Activated naive CD8-positive, alpha-beta T cell treated with anti-CD3 and anti-CD28 coated beads for 36 hours (primary cell): ENCODE results near the gene THSD4. TPM values are rescaled to one million over a fixed set of nuclear protein-coding genes. Genes with fewer than 3 reads are reported as not detected.
"Not testable (repeated sequence)": the region's sequence is repeated elsewhere in the genome, so short reads cannot be mapped to it uniquely, and the experiment has no call there.

Experiments
- DNase-seq: peaks from one replicate; pipeline ENCODE4 v3.0.0; 2021
- H3K27ac Mint-ChIP-seq: one replicate; pipeline ENCODE4 v1.8.0; 2022; ENCODE audit warnings: mild to moderate bottlenecking, moderate library complexity, mixed read lengths
- H3K27me3 Mint-ChIP-seq: one replicate; pipeline ENCODE4 v1.8.0; 2022; ENCODE audit warnings: mild to moderate bottlenecking, mixed read lengths
- H3K36me3 Mint-ChIP-seq: one replicate; pipeline ENCODE4 v1.8.0; 2021; ENCODE audit warnings: mild to moderate bottlenecking, mixed read lengths
- H3K4me1 Mint-ChIP-seq: one replicate; pipeline ENCODE4 v1.8.0; 2021; ENCODE audit warnings: mixed read lengths
- H3K4me3 Mint-ChIP-seq: one replicate; pipeline ENCODE4 v1.8.0; 2022; ENCODE audit warnings: mild to moderate bottlenecking, moderate library complexity, mixed read lengths
- H3K9me3 Mint-ChIP-seq: one replicate; pipeline ENCODE4 v1.8.0; 2022; ENCODE audit warnings: mixed read lengths
- total RNA-seq, 2 experiments: library from RNA; stranded (reverse); gene quantifications; one replicate each; pipeline ENCODE4 v1.2.3, GENCODE V29; 2021

The THSD4 gene
- total RNA-seq, 2 experiments from 2014 or later: not detected

GRCh38 chr15:71168166-71168834 is 53.0 kb downstream of the THSD4 start:
- Mint-ChIP-seq H3K4me1 (no peaks in the 10 kb centered on the region), H3K27ac (no peak overlapping the region), H3K27me3 (peaks cover 42% of the 10 kb centered on the region), H3K4me3 (no peak overlapping the region), H3K36me3 (no peaks in the 10 kb centered on the region), H3K9me3 (peaks cover 15% of the 10 kb centered on the region)
- DNase-seq: no peak

DNA sequence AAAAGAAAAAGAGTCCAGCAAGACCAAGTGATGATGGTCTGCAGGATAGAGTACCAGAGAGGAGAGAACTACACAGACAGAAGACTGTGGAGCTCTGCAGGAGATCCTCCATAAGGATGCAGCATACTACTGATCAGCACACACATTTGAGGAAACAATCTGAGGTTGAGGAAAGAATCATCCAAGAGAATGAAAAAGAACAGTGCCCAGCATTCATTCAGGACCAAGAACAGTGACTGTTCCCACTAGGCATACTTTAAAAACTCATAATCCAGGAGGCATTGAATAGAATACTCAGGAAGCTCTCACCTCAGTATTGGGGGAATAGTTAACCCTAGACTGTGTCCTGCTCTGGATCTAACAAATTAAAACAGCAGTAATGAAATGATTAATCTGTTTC is 54.9 kb downstream of the THSD4 start:
- no peak for DNase-seq

GRCh38 chr15:71171195-71171594 is 55.9 kb downstream of the THSD4 start:
- Mint-ChIP-seq H3K9me3 (peaks cover 19% of the 10 kb centered on the region), H3K36me3 (no peaks in the 10 kb centered on the region), H3K4me3 (no peak overlapping the region), H3K4me1 (no peaks in the 10 kb centered on the region), H3K27me3 (peaks cover 37% of the 10 kb centered on the region), H3K27ac (no peak overlapping the region)
- DNase-seq: no peak

More for the DNA sequence above, 54.9 kb downstream of the THSD4 start:
- Mint-ChIP-seq H3K9me3 (peaks cover 19% of the 10 kb centered on the region), H3K4me3 (no peak overlapping the region), H3K27ac (no peak overlapping the region), H3K36me3 (no peaks in the 10 kb centered on the region), H3K4me1 (no peaks in the 10 kb centered on the region), H3K27me3 (peaks cover 44% of the 10 kb centered on the region)

- H3K36me3 Mint-ChIP-seq, H3K4me3 Mint-ChIP-seq, H3K27ac Mint-ChIP-seq, H3K4me1 Mint-ChIP-seq, DNase-seq: not testable (repeated sequence)
- H3K9me3 Mint-ChIP-seq: peaks cover 19% of the 10 kb centered on the region
- H3K27me3 Mint-ChIP-seq: peaks cover 14% of the 10 kb centered on the region
Observed at GRCh38 chr15:71174360-71174759, 59.1 kb downstream of the THSD4 start.

DNA sequence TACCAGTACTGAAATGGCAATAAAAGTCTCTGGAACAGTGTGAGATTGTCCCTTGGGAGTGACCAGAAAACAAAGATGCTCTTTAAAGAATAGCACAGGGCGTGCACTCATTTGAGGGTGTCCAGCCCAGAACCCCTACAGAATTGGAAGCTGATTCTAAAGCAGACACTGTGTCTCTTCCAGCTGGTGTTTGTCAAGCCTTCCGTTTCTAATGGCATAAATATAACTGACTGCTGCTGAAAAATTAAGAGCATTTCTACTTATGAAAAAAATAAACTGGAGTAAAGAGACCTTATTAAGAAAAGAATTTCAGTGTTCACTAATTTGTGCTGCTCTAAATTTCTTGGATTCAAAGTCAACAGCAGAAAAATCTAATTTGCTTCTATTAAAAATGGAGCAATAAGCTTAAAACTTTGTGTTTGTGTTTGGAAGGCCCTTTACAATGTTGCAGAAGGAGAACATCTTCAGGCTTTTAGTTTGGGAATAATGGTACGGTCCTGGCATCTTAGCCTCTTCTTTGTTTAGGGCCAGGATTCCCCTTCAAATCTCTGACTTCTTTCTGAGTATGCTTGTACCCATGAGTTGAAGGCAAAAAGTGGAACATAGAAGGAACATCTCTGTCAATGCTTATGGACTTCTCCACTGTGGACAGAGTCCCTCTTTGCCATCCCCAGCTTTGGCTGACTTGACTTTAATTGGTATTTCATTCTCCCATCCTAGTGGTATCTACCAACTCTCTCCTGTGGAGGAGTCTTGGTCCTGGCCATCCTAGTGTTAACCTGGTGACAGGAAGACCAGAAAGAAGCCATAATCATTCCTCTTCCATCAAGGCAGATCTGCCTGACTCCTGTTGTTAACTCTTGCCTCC is 65.9 kb downstream of the THSD4 start:
- Mint-ChIP-seq H3K36me3 (no peaks in the 10 kb centered on the region), H3K4me3 (no peak overlapping the region), H3K27me3 (no peaks in the 10 kb centered on the region), H3K4me1 (no peaks in the 10 kb centered on the region), H3K9me3 (peaks cover 1% of the 10 kb centered on the region), H3K27ac (no peak overlapping the region)
- no peak for DNase-seq

GRCh38 chr15:71182522-71182921 is 67.3 kb downstream of the THSD4 start:
- Mint-ChIP-seq H3K9me3 (peaks cover 1% of the 10 kb centered on the region), H3K36me3 (no peaks in the 10 kb centered on the region), H3K27me3 (no peaks in the 10 kb centered on the region), H3K27ac (no peak overlapping the region), H3K4me3 (no peak overlapping the region), H3K4me1 (no peaks in the 10 kb centered on the region)
- DNase-seq: no peak

- no peaks in the 10 kb centered on the region for H3K4me1 Mint-ChIP-seq
- peaks cover 1% of the 10 kb centered on the region for H3K9me3 Mint-ChIP-seq
- no peaks in the 10 kb centered on the region for H3K36me3 Mint-ChIP-seq
- no peak overlapping the region for H3K4me3 Mint-ChIP-seq
- DNase-seq: no peak
- H3K27me3 Mint-ChIP-seq: no peaks in the 10 kb centered on the region
- no peak overlapping the region for H3K27ac Mint-ChIP-seq
Observed at GRCh38 chr15:71183063-71183462, 67.8 kb downstream of the THSD4 start.

DNA sequence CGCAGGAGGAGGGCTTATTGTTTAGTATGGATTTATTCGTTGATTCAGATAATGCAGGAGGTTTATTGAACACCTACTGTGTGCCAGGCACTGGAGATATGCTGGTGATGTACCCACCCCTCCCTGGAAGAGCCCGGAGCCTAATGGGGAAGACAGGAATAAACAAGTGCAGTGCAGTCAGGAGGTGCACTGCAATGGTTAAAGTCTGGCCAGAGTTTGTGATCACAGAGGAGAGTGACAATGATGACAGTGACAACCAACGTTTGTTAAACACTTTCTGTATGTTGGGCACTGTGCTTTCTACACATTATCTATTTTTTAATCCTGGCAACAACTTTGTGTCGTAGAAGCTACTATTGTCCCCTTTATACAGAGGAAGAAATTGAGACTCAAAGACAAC is 70.4 kb downstream of the THSD4 start:
- H3K36me3 Mint-ChIP-seq: no peaks in the 10 kb centered on the region
- peaks cover under 1% of the 10 kb centered on the region for H3K27me3 Mint-ChIP-seq
- no peaks in the 10 kb centered on the region for H3K4me1 Mint-ChIP-seq
- no peak overlapping the region for H3K27ac Mint-ChIP-seq
- H3K4me3 Mint-ChIP-seq: no peak overlapping the region
- peaks cover 1% of the 10 kb centered on the region for H3K9me3 Mint-ChIP-seq
- no peak for DNase-seq

DNA sequence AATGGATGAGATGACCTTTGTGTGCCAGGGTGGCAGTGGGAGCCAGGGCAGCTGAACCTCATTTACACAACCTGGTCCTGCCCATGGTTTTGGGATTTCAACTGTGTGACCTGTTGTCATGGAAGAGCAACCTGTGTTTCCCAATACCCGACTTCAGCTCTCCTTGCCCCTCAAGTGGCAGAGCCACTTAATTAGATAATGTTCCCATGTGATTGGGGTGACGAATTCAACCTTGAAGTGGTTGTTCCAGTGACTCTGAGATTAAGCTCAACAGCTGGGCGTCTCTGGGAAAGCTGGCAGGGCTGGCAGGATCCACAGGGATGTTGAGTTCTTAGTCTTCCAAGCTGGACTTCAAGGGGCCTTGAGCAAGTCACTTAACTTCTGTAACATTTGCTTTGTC is 71.0 kb downstream of the THSD4 start:
- peaks cover 1% of the 10 kb centered on the region for H3K9me3 Mint-ChIP-seq
- no peaks in the 10 kb centered on the region for H3K36me3 Mint-ChIP-seq
- H3K4me3 Mint-ChIP-seq: no peak overlapping the region
- H3K4me1 Mint-ChIP-seq: no peaks in the 10 kb centered on the region
- DNase-seq: no peak
- H3K27me3 Mint-ChIP-seq: peaks cover 5% of the 10 kb centered on the region
- H3K27ac Mint-ChIP-seq: no peak overlapping the region

- no peak for DNase-seq
- H3K4me1 Mint-ChIP-seq: no peaks in the 10 kb centered on the region
- no peak overlapping the region for H3K4me3 Mint-ChIP-seq
- H3K27ac Mint-ChIP-seq: no peak overlapping the region
- peaks cover 1% of the 10 kb centered on the region for H3K9me3 Mint-ChIP-seq
- H3K27me3 Mint-ChIP-seq: peaks cover 5% of the 10 kb centered on the region
- H3K36me3 Mint-ChIP-seq: no peaks in the 10 kb centered on the region
Observed at GRCh38 chr15:71187078-71187477, 71.8 kb downstream of the THSD4 start.

- no peak overlapping the region for H3K27ac Mint-ChIP-seq
- no peaks in the 10 kb centered on the region for H3K36me3 Mint-ChIP-seq
- H3K4me3 Mint-ChIP-seq: no peak overlapping the region
- no peaks in the 10 kb centered on the region for H3K4me1 Mint-ChIP-seq
- no peak for DNase-seq
- H3K27me3 Mint-ChIP-seq: peaks cover 5% of the 10 kb centered on the region
- no peaks in the 10 kb centered on the region for H3K9me3 Mint-ChIP-seq
Observed at GRCh38 chr15:71187526-71187925, 72.3 kb downstream of the THSD4 start.

DNA sequence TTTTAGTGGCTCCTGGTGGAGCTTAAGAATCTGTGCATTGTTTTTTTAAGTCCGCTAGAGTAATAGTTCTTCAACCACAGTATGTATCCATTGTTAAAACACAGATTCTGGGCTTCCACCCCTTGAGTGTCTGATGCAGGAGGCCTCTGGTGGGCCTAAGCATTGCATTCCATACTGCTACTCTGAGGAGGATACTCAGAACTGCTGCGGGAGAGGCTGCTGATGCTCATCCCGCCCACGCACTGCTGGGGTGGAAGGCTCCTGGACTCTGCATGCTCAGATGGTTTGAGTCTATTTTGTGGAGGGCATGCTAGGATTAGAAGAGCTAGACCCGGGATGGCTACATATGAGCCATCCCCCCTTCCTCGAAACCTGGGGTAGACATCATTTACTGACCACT is 74.4 kb downstream of the THSD4 start:
- no peak overlapping the region for H3K27ac Mint-ChIP-seq
- DNase-seq: no peak
- peaks cover 5% of the 10 kb centered on the region for H3K27me3 Mint-ChIP-seq
- no peak overlapping the region for H3K4me3 Mint-ChIP-seq
- no peaks in the 10 kb centered on the region for H3K4me1 Mint-ChIP-seq
- H3K36me3 Mint-ChIP-seq: no peaks in the 10 kb centered on the region
- H3K9me3 Mint-ChIP-seq: no peaks in the 10 kb centered on the region

- peaks cover 5% of the 10 kb centered on the region for H3K27me3 Mint-ChIP-seq
- no peak overlapping the region for H3K27ac Mint-ChIP-seq
- no peaks in the 10 kb centered on the region for H3K9me3 Mint-ChIP-seq
- no peak for DNase-seq
- H3K4me3 Mint-ChIP-seq: no peak overlapping the region
- H3K36me3 Mint-ChIP-seq: no peaks in the 10 kb centered on the region
- no peaks in the 10 kb centered on the region for H3K4me1 Mint-ChIP-seq
Observed at GRCh38 chr15:71191296-71191695, 76.0 kb downstream of the THSD4 start.

GRCh38 chr15:71192816-71193215 is 77.5 kb downstream of the THSD4 start:
- Mint-ChIP-seq H3K27ac (no peak overlapping the region), H3K36me3 (no peaks in the 10 kb centered on the region), H3K4me3 (no peak overlapping the region), H3K9me3 (no peaks in the 10 kb centered on the region), H3K27me3 (peaks cover 5% of the 10 kb centered on the region), H3K4me1 (no peaks in the 10 kb centered on the region)
- DNase-seq: no peak

- no peak overlapping the region for H3K27ac Mint-ChIP-seq
- no peaks in the 10 kb centered on the region for H3K9me3 Mint-ChIP-seq
- no peaks in the 10 kb centered on the region for H3K36me3 Mint-ChIP-seq
- no peak for DNase-seq
- no peak overlapping the region for H3K4me3 Mint-ChIP-seq
- H3K27me3 Mint-ChIP-seq: peaks cover 5% of the 10 kb centered on the region
- no peaks in the 10 kb centered on the region for H3K4me1 Mint-ChIP-seq
Observed at GRCh38 chr15:71194286-71194685, 79.0 kb downstream of the THSD4 start.

DNA sequence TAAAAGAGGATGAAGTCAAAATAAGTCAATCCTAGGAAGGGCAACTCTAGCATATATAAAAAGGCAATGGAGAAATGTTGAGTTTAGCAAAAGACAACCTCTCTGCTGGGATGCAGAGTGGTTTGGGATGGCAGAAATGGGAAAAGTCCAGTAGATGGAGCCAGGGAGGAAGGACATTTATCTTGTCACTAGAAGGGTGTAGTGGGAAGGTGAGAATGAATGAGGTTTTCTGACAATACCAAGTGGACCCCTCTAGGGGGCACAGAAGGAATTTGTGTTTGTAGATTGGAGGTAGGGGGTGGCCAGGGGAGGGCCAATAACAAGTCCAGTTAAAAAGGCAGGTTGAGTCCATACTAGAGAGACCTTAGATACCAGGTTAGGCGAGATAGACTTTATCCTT is 80.0 kb downstream of the THSD4 start:
- no peaks in the 10 kb centered on the region for H3K9me3 Mint-ChIP-seq
- peaks cover 5% of the 10 kb centered on the region for H3K27me3 Mint-ChIP-seq
- DNase-seq: no peak
- H3K27ac Mint-ChIP-seq: no peak overlapping the region
- no peaks in the 10 kb centered on the region for H3K4me1 Mint-ChIP-seq
- no peak overlapping the region for H3K4me3 Mint-ChIP-seq
- no peaks in the 10 kb centered on the region for H3K36me3 Mint-ChIP-seq
